NCI-H2196 treated with DMSO at 0.1 percent for 48 hours (cell line): ENCODE measurements around the gene ZNF470.

Experiments
- DNase-seq: peaks from one replicate; lab custom pipeline; 2025; ENCODE audit not compliant: unreplicated experiment; lab: John Stamatoyannopoulos, UW

Gene ZNF470

GRCh38 chr19:56567274-56568120 lies at the start of gene ZNF470:
Gene ZNF470, plus strand, starts transcription at chr19:56567468. Its CDS starts 2,844 bp downstream, at chr19:56570312.
- peak; percentile 87 for DNase-seq

DNA sequence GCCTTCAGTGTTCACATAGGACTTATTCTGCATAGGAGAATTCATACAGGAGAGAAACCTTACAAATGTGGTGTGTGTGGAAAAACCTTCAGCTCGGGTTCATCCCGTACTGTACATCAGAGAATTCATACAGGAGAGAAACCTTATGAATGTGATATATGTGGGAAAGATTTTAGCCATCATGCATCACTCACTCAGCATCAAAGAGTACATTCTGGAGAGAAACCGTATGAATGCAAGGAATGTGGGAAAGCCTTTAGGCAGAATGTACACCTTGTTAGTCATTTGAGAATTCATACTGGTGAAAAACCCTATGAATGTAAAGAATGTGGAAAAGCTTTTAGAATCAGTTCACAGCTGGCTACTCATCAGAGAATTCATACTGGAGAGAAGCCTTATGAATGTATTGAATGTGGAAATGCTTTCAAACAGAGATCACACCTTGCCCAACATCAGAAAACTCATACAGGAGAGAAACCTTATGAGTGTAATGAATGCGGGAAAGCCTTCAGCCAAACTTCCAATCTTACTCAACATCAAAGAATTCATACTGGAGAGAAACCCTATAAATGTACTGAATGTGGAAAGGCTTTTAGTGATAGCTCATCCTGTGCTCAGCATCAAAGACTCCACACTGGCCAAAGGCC lies 41.9 kb upstream of the ZNF470 start:
- DNase-seq = no peak

- DNase-seq = no peak
These were observed 29.8 kb upstream of the ZNF470 start for GRCh38 chr19:56537442-56537841.

- peak; percentile 86 for DNase-seq
These were observed 29.0 kb upstream of the ZNF470 start for GRCh38 chr19:56538254-56538760.

DNA sequence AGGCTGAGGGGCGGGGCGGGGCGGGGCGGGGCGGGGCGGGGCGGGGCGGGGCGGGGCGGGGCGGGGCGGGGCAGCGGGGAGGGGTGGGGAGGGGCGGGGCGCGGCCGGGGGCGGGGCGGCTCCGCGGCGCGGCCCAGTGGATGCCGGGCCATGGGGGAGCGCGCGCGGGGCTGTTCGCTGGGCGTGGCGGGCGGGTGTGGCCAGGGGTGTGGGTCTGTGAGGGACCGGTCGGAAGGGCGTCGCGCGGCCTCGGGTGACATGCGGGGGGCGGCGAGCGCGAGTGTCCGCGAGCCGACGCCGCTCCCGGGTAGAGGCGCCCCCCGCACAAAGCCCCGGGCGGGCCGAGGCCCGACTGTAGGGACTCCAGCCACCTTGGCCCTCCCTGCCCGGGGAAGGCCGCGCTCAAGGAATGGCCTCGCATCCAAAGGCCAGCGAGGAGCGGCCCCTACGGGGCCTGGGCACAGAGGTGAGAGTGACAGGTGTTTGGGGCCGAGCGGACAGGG lies 28.5 kb upstream of the ZNF470 start, which contains the start of gene ZFP28:
ZFP28 (plus strand) TSS at position 188 of the 503 bp plus-strand sequence; CDS start at position 259, 71 bp downstream.
- peak; percentile 75 for DNase-seq

- no peak for DNase-seq
These were observed 23.5 kb upstream of the ZNF470 start for GRCh38 chr19:56543776-56544175.

GRCh38 chr19:56547535-56547934 lies 19.7 kb upstream of the ZNF470 start:
- DNase-seq = no peak

DNA sequence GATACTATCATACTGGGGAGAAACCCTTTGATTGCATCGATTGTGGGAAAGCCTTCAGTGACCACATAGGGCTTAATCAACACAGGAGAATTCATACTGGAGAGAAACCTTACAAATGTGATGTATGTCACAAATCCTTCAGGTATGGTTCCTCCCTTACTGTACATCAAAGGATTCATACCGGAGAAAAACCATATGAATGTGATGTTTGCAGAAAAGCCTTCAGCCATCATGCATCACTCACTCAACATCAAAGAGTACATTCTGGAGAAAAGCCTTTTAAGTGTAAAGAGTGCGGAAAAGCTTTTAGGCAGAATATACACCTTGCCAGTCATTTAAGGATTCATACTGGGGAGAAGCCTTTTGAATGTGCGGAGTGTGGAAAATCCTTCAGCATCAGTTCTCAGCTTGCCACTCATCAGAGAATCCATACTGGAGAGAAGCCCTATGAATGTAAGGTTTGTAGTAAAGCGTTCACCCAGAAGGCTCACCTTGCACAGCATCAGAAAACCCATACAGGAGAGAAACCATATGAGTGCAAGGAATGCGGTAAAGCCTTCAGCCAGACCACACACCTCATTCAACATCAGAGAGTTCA lies 12.9 kb upstream of the ZNF470 start:
- DNase-seq = no peak

DNA sequence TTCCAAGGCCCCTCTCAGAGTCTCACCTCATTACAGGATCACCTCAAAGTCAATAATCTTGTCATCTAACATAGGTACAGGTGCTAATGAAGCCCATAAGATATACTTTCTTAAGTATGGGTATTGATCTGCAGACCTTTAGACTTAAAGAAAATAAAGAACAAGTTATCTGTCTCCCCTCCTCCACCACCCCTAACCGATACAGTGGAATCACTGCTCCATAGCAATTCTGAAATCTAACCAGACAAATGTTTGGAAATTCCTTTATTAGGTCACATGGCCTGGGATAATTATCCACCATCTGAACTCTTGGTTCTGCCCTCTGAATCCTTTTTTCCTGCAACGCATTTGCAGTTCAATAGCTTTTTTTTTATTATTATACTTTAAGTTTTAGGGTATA lies 4.5 kb upstream of the ZNF470 start:
- no peak for DNase-seq

- DNase-seq = peak; percentile 28
These were observed 379 bp upstream of the ZNF470 start for GRCh38 chr19:56566904-56567273.

DNA sequence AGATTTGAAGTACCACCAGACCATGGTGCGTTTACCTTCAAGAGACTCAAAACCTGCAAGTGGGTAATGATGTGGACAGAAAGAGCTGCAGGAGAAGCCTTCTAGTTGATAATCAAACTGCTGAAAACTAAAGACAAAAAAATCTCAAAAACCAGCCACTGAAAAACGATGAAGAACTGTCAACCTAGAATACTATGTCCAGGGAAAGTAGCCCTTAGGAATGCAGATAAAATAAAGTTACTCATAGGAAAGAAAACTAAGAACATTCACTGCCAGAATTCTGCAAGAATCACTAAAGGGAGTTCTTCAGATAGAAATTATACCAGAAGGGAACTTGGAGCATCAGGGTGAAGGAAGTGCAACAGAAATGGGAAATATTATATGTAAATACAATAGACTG lies 5.3 kb downstream of the ZNF470 start:
- DNase-seq = no peak

DNA sequence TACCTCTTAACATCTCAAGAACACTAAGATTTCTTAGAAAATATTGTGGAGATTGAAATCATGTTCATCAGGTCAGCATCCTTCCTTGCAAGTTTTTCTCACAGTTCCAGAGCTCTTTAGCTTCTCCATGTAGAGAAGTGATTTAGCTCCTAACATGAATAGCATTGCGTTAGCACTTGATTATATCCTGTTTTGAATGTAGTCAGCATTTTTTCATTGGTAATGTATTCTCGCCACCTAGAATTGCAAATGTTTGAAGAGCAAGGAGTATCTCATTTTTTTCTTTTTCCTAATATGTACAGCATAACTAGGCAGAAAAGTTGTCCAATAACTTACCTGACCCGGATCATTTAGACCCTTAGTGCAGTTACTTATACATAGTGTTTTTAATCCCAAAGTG lies 6.6 kb downstream of the ZNF470 start:
- no peak for DNase-seq

DNA sequence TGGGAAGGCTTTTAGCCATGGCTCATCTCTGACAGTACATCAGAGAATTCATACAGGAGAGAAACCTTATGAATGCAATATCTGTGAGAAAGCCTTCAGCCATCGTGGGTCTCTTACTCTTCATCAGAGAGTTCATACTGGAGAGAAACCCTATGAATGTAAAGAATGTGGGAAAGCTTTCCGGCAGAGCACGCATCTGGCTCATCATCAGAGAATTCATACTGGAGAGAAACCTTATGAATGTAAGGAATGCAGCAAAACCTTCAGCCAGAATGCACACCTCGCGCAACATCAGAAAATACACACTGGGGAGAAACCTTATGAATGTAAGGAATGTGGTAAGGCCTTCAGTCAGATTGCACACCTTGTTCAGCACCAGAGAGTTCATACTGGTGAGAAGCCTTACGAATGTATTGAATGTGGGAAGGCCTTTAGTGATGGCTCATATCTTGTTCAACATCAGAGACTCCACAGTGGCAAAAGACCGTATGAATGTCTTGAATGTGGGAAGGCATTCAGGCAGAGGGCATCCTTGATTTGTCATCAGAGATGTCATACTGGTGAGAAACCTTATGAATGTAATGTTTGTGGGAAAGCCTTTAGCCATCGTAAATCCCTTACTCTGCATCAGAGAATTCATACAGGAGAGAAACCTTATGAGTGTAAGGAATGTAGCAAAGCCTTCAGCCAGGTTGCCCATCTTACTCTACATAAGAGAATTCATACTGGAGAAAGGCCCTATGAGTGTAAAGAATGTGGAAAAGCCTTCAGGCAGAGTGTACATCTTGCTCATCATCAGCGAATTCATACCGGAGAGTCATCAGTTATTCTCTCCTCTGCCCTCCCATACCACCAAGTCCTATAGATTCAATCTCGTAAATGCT lies 10.7 kb downstream of the ZNF470 start:
- no peak for DNase-seq

GRCh38 chr19:56594446-56594782 lies 27.1 kb downstream of the ZNF470 start:
- no peak for DNase-seq

GRCh38 chr19:56594783-56595547 lies 27.7 kb downstream of the ZNF470 start, which contains the start of gene ZNF71:
Gene ZNF71, plus strand, starts transcription at chr19:56595302. Its CDS starts 6,257 bp downstream, at chr19:56601559.
- peak; percentile 75 for DNase-seq

- DNase-seq = no peak
These were observed 28.3 kb downstream of the ZNF470 start for GRCh38 chr19:56595548-56595899.

DNA sequence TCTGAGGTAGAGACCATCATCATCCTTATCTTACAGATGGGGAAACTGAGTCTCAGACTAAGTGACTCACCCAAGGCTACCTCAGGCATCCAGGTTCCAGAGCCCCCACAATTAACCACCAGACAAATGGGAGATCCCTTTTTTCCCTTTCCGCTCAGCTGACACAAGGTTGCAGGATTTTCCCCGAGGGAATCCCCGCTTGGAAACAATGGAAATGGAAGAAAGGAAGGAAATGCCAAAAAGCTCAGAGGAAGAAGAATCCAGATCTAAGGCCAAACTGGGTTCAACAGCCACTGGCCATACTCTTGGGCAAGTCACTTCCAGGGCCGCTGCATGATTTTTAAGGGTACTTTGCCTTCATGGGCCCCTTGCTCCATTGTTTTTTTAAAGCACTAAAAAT lies 29.4 kb downstream of the ZNF470 start:
- DNase-seq = no peak

GRCh38 chr19:56597696-56598095 lies 30.4 kb downstream of the ZNF470 start:
- DNase-seq = no peak

DNA sequence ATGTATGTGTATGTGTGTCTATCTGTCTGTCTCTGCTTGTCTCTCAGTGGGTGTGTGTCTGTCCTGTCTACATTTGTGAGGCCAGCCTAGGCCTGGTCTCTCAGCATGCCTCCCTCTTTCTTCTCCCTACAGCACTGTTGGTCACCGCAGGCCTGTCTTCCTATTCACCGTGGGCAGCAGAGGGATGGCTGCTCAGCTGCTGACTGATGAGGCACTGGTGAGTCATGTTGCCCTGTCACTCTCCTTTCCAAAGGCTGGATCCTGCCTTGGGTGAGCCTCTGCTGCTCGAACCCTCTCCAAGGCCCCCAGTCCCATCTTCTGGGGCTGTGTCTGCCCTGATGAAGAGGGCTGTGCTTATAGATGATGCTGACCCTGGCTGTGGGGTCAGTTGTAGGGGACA lies 34.1 kb downstream of the ZNF470 start:
- no peak for DNase-seq

- DNase-seq = no peak
These were observed 36.6 kb downstream of the ZNF470 start for GRCh38 chr19:56603829-56604228.
